ENCODE data around the gene SHFL. TPM values are rescaled to one million over a fixed set of nuclear protein-coding genes. Genes with fewer than 3 reads are reported as not detected.

The SHFL gene
- total RNA-seq, 2 experiments from 2014 or later: 21.9 to 28.5 TPM

DNA sequence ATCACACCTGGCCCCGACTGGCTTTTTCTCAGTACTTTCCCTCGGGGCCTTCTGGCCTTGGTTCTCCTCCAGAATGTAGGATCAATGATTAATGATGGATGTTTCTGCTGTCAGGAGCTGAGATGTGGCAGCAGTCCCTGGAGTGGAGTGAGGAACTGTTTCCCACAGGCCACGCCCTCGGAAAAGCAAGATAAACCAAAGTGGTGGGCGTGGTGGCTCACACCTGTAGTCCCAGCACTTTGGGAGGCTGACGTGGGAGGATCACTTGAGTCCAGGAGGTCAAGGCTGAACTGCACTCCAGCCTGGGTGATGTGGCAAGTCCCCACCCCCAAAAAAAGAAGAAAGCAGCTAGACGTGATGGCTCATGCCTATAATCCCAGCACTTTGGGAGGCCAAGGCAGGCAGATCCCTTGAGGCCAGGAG lies 7.1 kb upstream of the SHFL start:
- H3K79me2 ChIP-seq (ENCODE audit: insufficient read depth, low read depth, low read length): no peaks in the 10 kb centered on the region
- ChIA-PET CTCF (ENCODE audit: unreplicated experiment) (no interaction called here), POLR2A (no interaction called here)
- intact Hi-C loops (cut with micrococcal nuclease; ENCODE audit: unreplicated experiment): no loop called here
- no TSS peak for BruUV-seq (replicated peaks)
- H3K4me1 ChIP-seq (ENCODE audit: insufficient read depth, low read length, poor library complexity, severe bottlenecking): no peaks in the 10 kb centered on the region
- H3K9me3 ChIP-seq (ENCODE audit: low read length): peaks cover 7% of the 10 kb centered on the region; the same call in 1 of the 2 replicates
- H3K4me3 ChIP-seq (ENCODE audit: low read depth, low read length, poor library complexity, severe bottlenecking): no peak overlapping the region
- H3K4me2 ChIP-seq (ENCODE audit: low read length): no peak overlapping the region
- TF ChIP-seq, protein P1, sequence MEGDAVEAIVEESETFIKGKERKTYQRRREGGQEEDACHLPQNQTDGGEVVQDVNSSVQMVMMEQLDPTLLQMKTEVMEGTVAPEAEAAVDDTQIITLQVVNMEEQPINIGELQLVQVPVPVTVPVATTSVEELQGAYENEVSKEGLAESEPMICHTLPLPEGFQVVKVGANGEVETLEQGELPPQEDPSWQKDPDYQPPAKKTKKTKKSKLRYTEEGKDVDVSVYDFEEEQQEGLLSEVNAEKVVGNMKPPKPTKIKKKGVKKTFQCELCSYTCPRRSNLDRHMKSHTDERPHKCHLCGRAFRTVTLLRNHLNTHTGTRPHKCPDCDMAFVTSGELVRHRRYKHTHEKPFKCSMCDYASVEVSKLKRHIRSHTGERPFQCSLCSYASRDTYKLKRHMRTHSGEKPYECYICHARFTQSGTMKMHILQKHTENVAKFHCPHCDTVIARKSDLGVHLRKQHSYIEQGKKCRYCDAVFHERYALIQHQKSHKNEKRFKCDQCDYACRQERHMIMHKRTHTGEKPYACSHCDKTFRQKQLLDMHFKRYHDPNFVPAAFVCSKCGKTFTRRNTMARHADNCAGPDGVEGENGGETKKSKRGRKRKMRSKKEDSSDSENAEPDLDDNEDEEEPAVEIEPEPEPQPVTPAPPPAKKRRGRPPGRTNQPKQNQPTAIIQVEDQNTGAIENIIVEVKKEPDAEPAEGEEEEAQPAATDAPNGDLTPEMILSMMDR (conservative IDR thresholded peaks at IDR 0.05; ENCODE audit: low read length): no peak
- TF ChIP-seq EZH2phosphoT487 (IDR thresholded peaks at IDR 0.05; ENCODE audit: borderline replicate concordance, low read depth, low read length): no peak
- H3K9me2 ChIP-seq (ENCODE audit: insufficient read depth, low read length): no peaks in the 10 kb centered on the region
- H4K20me1 ChIP-seq (ENCODE audit: insufficient read depth, low read length): no peaks in the 10 kb centered on the region
- H2AFZ ChIP-seq (ENCODE audit: low read length): no peak overlapping the region
- no peak overlapping the region for H3K27ac ChIP-seq (ENCODE audit: low read depth, low read length, poor library complexity, severe bottlenecking)
- no peaks in the 10 kb centered on the region for H3K36me3 ChIP-seq (ENCODE audit: insufficient read depth, low read length)
- no peak for DNase-seq (ENCODE audit: low spot score)

- H3K27ac ChIP-seq (ENCODE audit: low read depth, low read length, poor library complexity, severe bottlenecking): no peak overlapping the region
- H3K4me3 ChIP-seq (ENCODE audit: low read depth, low read length, poor library complexity, severe bottlenecking): no peak overlapping the region
- H3K36me3 ChIP-seq (ENCODE audit: insufficient read depth, low read length): no peaks in the 10 kb centered on the region
- no peaks in the 10 kb centered on the region for H3K9me2 ChIP-seq (ENCODE audit: insufficient read depth, low read length)
- no peak for TF ChIP-seq EZH2phosphoT487 (IDR thresholded peaks at IDR 0.05; ENCODE audit: borderline replicate concordance, low read depth, low read length)
- TF ChIP-seq, protein P1 (conservative IDR thresholded peaks at IDR 0.05; ENCODE audit: low read length): no peak
- no peak for DNase-seq (ENCODE audit: low spot score)
- H3K79me2 ChIP-seq (ENCODE audit: insufficient read depth, low read depth, low read length): peaks cover 5% of the 10 kb centered on the region; the same call in 1 of the 2 replicates
- peaks cover 5% of the 10 kb centered on the region for H3K4me1 ChIP-seq (ENCODE audit: insufficient read depth, low read length, poor library complexity, severe bottlenecking)
- CTCF ChIA-PET (ENCODE audit: unreplicated experiment): no interaction called here
- no peak overlapping the region for H3K4me2 ChIP-seq (ENCODE audit: low read length)
- H2AFZ ChIP-seq (ENCODE audit: low read length): no peak overlapping the region
- no peaks in the 10 kb centered on the region for H3K9me3 ChIP-seq (ENCODE audit: low read length)
- POLR2A ChIA-PET: no interaction called here
- no peaks in the 10 kb centered on the region for H4K20me1 ChIP-seq (ENCODE audit: insufficient read depth, low read length)
- intact Hi-C loops (cut with micrococcal nuclease; ENCODE audit: unreplicated experiment): no loop called here
- no TSS peak for BruUV-seq (replicated peaks)
Measured at GRCh38 chr19:10083911-10084310, 2.2 kb upstream of the SHFL start.

DNA sequence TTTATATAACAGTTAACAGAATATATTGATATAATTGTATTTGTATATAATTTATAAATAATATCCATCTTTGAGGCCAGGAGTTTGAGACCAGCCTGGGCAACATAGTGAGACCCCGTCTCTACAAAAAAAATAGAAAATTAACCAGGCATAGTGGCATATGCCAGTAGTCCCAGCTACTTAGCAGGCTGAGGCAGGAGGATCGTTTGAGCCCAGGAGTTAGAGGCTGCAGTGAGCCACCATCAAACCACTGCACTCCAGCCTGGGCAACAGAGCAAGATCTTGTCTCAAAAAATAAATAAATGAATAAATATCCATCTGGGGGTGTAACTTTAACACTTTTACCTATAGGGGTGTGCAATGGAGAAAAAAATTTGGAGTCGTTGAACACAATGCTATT lies 1.3 kb upstream of the SHFL start:
- CTCF ChIA-PET (ENCODE audit: unreplicated experiment): interaction anchor here (0.5 kb wide), 1 partner anchor 22 kb away, joined by 3 read pairs; no protein-coding TSS in a partner anchor
- no peaks in the 10 kb centered on the region for H4K20me1 ChIP-seq (ENCODE audit: insufficient read depth, low read length)
- no peak overlapping the region for H2AFZ ChIP-seq (ENCODE audit: low read length)
- peaks cover 5% of the 10 kb centered on the region; the same call in 1 of the 2 replicates for H3K79me2 ChIP-seq (ENCODE audit: insufficient read depth, low read depth, low read length)
- H3K36me3 ChIP-seq (ENCODE audit: insufficient read depth, low read length): no peaks in the 10 kb centered on the region
- H3K9me2 ChIP-seq (ENCODE audit: insufficient read depth, low read length): no peaks in the 10 kb centered on the region
- peaks cover 5% of the 10 kb centered on the region for H3K4me1 ChIP-seq (ENCODE audit: insufficient read depth, low read length, poor library complexity, severe bottlenecking)
- no TSS peak for BruUV-seq (replicated peaks)
- TF ChIP-seq EZH2phosphoT487 (IDR thresholded peaks at IDR 0.05; ENCODE audit: borderline replicate concordance, low read depth, low read length): no peak
- TF ChIP-seq, protein P1 (conservative IDR thresholded peaks at IDR 0.05; ENCODE audit: low read length): no peak
- POLR2A ChIA-PET: no interaction called here
- H3K27ac ChIP-seq (ENCODE audit: low read depth, low read length, poor library complexity, severe bottlenecking): no peak overlapping the region
- no peaks in the 10 kb centered on the region for H3K9me3 ChIP-seq (ENCODE audit: low read length)
- H3K4me2 ChIP-seq (ENCODE audit: low read length): no peak overlapping the region
- DNase-seq (ENCODE audit: low spot score): no peak
- intact Hi-C loops (cut with micrococcal nuclease; ENCODE audit: unreplicated experiment): no loop called here
- H3K4me3 ChIP-seq (ENCODE audit: low read depth, low read length, poor library complexity, severe bottlenecking): no peak overlapping the region
